Esophagus muscularis mucosa (tissue), 3 donors: ENCODE data around the gene KLF13.

Experiments
- CTCF ChIP-seq, 3 experiments: fragments of 200-600 bp in 2 of 3; fragments of 450-650 bp in 1 of 3; sonication (generic) in 2 of 3; IDR thresholded peaks; one replicate each; pipeline ENCODE4 v1.5.1; 2017 to 2019; ENCODE audit warnings: antibody characterized with exemption in 3 of 3, mild to moderate bottlenecking in 2 of 3, moderate library complexity in 1 of 3
- POLR2A ChIP-seq: fragments of 450-650 bp; IDR thresholded peaks from one replicate; pipeline ENCODE4 v1.6.1; 2017; ENCODE audit warnings: antibody characterized with exemption, moderate library complexity, mild to moderate bottlenecking, low read depth

- TF ChIP-seq POLR2A (no peak), CTCF (IDR thresholded peaks at IDR 0.05) (no peak)
These were observed 20.7 kb downstream of the KLF13 start for GRCh38 chr15:31347067-31347975.
